Smooth muscle cell (in vitro differentiated cells): ENCODE data around the gene HELT. TPM values are rescaled to one million over a fixed set of nuclear protein-coding genes. Genes with fewer than 3 reads are reported as not detected.

Source experiments
- DNase-seq: peaks from one replicate; lab custom pipeline; 2025; ENCODE audit not compliant: unreplicated experiment; lab: John Stamatoyannopoulos, UW
- H2AFZ ChIP-seq: fragments of 200-600 bp; sonication (generic); 2 replicates; pipeline ENCODE4 v1.6.0; 2016; ENCODE audit warnings: antibody characterized with exemption, low read depth, mild to moderate bottlenecking
- H3F3A ChIP-seq: fragments of 200-600 bp; sonication (generic); 2 replicates; pipeline ENCODE4 v1.6.0; 2017; ENCODE audit warnings: antibody characterized with exemption, low read depth
- H3K27ac ChIP-seq: fragments of 200-600 bp; sonication (generic); 2 replicates; pipeline ENCODE4 v1.5.1; 2016; ENCODE audit warnings: low read depth, mild to moderate bottlenecking
- H3K27me3 ChIP-seq: fragments of 200-600 bp; sonication (generic); 2 replicates; pipeline ENCODE4 v1.6.1; 2016; ENCODE audit warnings: low read depth, mild to moderate bottlenecking
- H3K36me3 ChIP-seq: fragments of 200-600 bp; sonication (generic); 2 replicates; pipeline ENCODE4 v1.5.1; 2016; ENCODE audit warnings: low read depth
- H3K4me1 ChIP-seq: fragments of 200-600 bp; sonication (generic); 2 replicates; pipeline ENCODE4 v1.5.1; 2016; ENCODE audit warnings: low read depth
- H3K4me2 ChIP-seq: fragments of 200-600 bp; sonication (generic); 2 replicates; pipeline ENCODE4 v1.6.0; 2016; ENCODE audit warnings: mild to moderate bottlenecking
- H3K4me3 ChIP-seq: fragments of 200-600 bp; sonication (generic); 2 replicates; pipeline ENCODE4 v1.5.1; 2016; ENCODE audit warnings: mild to moderate bottlenecking
- H3K79me2 ChIP-seq: fragments of 200-600 bp; sonication (generic); 2 replicates; pipeline ENCODE4 v1.6.0; 2016; ENCODE audit warnings: low read depth, mild to moderate bottlenecking
- H3K9ac ChIP-seq: fragments of 200-600 bp; sonication (generic); 2 replicates; pipeline ENCODE4 v1.6.0; 2016; ENCODE audit warnings: low read depth
- H3K9me3 ChIP-seq: fragments of 200-600 bp; sonication (generic); replicated peaks from 2 replicates; pipeline ENCODE4 v1.5.1; 2016; ENCODE audit warnings: low read depth
- H4K20me1 ChIP-seq: fragments of 200-600 bp; sonication (generic); 2 replicates; pipeline ENCODE4 v1.6.0; 2016; ENCODE audit warnings: low read depth
- WGBS: methylation state at CpG from one replicate; pipeline ENCODE4 v1.1.7; 2016; ENCODE audit warnings: low lambda C conversion rate; 5-methylcytosine and 5-hydroxymethylcytosine counted together
- polyA plus RNA-seq: library from polyadenylated mRNA; unstranded; fragments of >200 nt; fragmentation: Nextera tagmentation; extraction: Ambion mirVana; gene quantifications from 2 replicates; pipeline ENCODE4 v1.2.1, GENCODE V29; 2016
- total RNA-seq: library from RNA; depleted of rRNA; stranded (reverse); fragments of >200 nt; gene quantifications from 2 replicates; pipeline ENCODE4 v1.2.3, GENCODE V29; 2014
- TF ChIP-seq, protein P1 (sequence below): fragments of 200-600 bp; sonication (generic); IDR thresholded peaks from 2 replicates; pipeline ENCODE4 v1.5.1; 2017; ENCODE audit warnings: borderline replicate concordance, mild to moderate bottlenecking, antibody characterized with exemption; ENCODE audit not compliant: insufficient read depth, poor library complexity, severe bottlenecking

The HELT gene
- total and polyA plus RNA-seq, 2 experiments from 2014 or later: not detected

DNA sequence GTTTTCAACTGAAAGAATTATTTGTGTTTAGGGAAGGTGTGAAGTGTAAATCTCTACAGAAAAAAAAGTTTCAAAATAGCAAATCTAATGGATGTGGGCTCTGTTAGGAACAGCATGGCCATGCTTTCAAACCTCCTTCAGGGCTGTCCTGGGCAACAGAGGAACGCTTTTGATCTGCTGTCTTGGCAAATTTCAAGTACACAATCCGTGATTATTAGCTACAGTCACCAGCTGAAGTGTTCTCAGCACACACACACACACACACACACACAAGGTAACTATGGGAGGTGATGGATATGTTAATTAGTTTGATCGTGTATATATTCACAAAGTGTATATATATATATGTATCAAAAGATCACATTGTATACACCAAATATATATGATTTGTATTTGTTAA is 40.5 kb upstream of the HELT start:
- Histone ChIP-seq H3K36me3 (no peaks in the 10 kb centered on the region), H3K4me2 (no peak overlapping the region), H2AFZ (no peak overlapping the region), H3K4me3 (no peak overlapping the region), H4K20me1 (no peaks in the 10 kb centered on the region), H3K9ac (no peak overlapping the region), H3K4me1 (no peaks in the 10 kb centered on the region), H3K27ac (no peak overlapping the region), H3F3A (no peaks in the 10 kb centered on the region), H3K9me3 (no peaks in the 10 kb centered on the region), H3K79me2 (no peaks in the 10 kb centered on the region), H3K27me3 (no peaks in the 10 kb centered on the region)
- TF ChIP-seq, protein P1, sequence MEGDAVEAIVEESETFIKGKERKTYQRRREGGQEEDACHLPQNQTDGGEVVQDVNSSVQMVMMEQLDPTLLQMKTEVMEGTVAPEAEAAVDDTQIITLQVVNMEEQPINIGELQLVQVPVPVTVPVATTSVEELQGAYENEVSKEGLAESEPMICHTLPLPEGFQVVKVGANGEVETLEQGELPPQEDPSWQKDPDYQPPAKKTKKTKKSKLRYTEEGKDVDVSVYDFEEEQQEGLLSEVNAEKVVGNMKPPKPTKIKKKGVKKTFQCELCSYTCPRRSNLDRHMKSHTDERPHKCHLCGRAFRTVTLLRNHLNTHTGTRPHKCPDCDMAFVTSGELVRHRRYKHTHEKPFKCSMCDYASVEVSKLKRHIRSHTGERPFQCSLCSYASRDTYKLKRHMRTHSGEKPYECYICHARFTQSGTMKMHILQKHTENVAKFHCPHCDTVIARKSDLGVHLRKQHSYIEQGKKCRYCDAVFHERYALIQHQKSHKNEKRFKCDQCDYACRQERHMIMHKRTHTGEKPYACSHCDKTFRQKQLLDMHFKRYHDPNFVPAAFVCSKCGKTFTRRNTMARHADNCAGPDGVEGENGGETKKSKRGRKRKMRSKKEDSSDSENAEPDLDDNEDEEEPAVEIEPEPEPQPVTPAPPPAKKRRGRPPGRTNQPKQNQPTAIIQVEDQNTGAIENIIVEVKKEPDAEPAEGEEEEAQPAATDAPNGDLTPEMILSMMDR: no peak
- no peak for DNase-seq
- WGBS: 85% methylated on average over 3 of the region's 3 CpGs

DNA sequence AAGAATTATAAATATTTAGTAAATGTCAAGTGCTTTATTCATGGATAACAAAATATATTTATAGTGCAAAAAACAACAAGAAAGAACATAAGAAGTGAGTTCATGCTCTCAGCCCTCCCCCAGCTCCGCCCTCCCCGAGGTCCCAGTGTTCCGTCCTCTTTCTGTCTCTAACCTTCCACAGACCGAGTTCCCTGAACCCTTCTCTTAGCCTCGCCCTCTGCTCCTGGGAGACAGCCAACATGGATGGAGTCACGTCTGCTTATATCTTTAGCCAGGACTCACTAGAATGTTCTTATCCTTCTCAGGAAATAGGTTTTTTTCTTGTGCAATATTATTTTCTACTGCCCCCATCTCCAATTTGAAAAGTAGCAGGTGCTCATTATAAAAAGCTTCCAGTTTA is 40.1 kb upstream of the HELT start:
- Histone ChIP-seq H3K9ac (no peak overlapping the region), H3K79me2 (no peaks in the 10 kb centered on the region), H3K4me3 (no peak overlapping the region), H4K20me1 (no peaks in the 10 kb centered on the region), H3K36me3 (no peaks in the 10 kb centered on the region), H3K4me1 (no peaks in the 10 kb centered on the region), H3K4me2 (no peak overlapping the region), H3K27ac (no peak overlapping the region), H3K9me3 (no peaks in the 10 kb centered on the region), H2AFZ (no peak overlapping the region), H3K27me3 (no peaks in the 10 kb centered on the region), H3F3A (no peaks in the 10 kb centered on the region)
- TF ChIP-seq, protein P1: no peak
- DNase-seq: no peak
- 80% methylated on average over 6 of the region's 6 CpGs for WGBS

DNA sequence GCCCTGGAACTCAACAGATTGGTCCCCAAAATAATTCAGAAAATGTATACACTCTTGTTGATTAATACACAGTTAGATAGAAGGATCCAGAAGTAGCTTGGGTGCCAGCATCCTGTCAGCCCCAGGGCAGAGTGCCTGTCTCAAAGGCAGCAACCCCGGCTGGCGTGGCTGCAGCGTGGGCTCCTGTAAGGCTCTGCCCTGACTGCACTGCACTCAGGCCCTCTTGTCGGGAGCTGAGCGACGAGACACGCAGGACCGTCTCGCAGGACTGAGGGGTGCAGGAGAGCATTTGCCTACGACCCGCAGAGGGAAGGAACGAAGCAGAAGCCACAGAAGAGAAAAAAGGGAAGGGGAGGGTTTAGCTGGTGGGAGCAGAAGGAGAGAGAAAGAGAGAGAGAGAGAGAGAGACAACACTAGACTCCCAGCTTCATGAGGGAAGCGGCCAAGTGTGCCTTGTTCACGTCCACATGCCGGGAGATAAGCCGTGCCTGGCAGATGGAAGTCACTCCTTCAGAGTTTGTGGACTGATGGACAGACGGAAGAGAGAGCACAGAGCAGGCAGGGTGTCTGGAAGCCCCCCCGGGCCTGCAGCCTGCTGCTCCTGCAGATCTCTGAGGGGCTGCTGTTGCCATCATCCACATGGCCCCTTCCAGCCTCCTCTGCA is 38.7 kb upstream of the HELT start:
- 68% methylated on average over 18 of the region's 18 CpGs for WGBS
- H2AFZ ChIP-seq: no peak overlapping the region
- DNase-seq: no peak
- no peak overlapping the region for H3K4me3 ChIP-seq
- no peaks in the 10 kb centered on the region for H4K20me1 ChIP-seq
- H3K36me3 ChIP-seq: no peaks in the 10 kb centered on the region
- no peak overlapping the region for H3K9ac ChIP-seq
- H3K27ac ChIP-seq: no peak overlapping the region
- no peaks in the 10 kb centered on the region for H3K9me3 ChIP-seq
- H3F3A ChIP-seq: no peaks in the 10 kb centered on the region
- H3K4me1 ChIP-seq: no peaks in the 10 kb centered on the region
- no peaks in the 10 kb centered on the region for H3K27me3 ChIP-seq
- no peak overlapping the region for H3K4me2 ChIP-seq
- TF ChIP-seq, protein P1: no peak
- no peaks in the 10 kb centered on the region for H3K79me2 ChIP-seq

DNA sequence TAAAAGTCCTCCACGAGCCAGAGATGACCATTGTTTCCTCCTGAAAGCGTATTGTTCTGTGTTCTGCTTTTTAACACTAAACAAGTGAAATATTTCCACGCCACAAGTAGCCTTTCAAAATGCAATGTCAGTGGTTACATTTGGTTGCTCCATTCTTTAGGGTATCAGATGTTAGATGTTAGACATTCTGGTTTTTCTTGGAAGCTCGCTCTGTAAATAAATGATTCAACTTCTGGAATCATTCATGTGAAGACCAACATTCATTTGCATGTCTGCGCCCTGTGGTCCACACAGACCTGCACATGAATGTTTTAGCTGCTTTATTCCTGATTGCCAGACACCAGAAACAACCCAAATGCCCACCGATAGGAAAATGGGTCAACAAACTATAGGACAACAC is 38.0 kb upstream of the HELT start:
- Histone ChIP-seq H3K79me2 (no peaks in the 10 kb centered on the region), H4K20me1 (no peaks in the 10 kb centered on the region), H3K4me3 (no peak overlapping the region), H3K27me3 (no peaks in the 10 kb centered on the region), H3K9ac (no peak overlapping the region), H3K27ac (no peak overlapping the region), H2AFZ (no peak overlapping the region), H3K4me2 (no peak overlapping the region), H3F3A (no peaks in the 10 kb centered on the region), H3K36me3 (no peaks in the 10 kb centered on the region), H3K9me3 (no peaks in the 10 kb centered on the region), H3K4me1 (no peaks in the 10 kb centered on the region)
- DNase-seq: no peak
- 92% methylated on average over 6 of the region's 6 CpGs for WGBS
- TF ChIP-seq, protein P1: no peak
